Bronchial epithelial cell (primary cell): ENCODE measurements around the gene ADCY3. TPM values are rescaled to one million over a fixed set of nuclear protein-coding genes. Genes with fewer than 3 reads are reported as not detected.

Experiments
- DNase-seq: peaks from one replicate; pipeline ENCODE4 v3.0.0-alpha.2; 2010; ENCODE audit warnings: low read depth
- FAIRE-seq: peaks from 2 replicates; lab custom pipeline; 2011; peaks lifted over from hg19 to GRCh38; lab: Jason Lieb, UNC
- H3K27me3 ChIP-seq: 2 replicates; pipeline ENCODE4 v1.5.1; 2011; ENCODE audit warnings: low read length; ENCODE audit not compliant: control insufficient read depth, insufficient read depth
- H3K36me3 ChIP-seq: 2 replicates; pipeline ENCODE4 v1.5.1; 2011; ENCODE audit warnings: low read length; ENCODE audit not compliant: control insufficient read depth, insufficient read depth
- H3K4me3 ChIP-seq: 2 replicates; pipeline ENCODE4 v1.5.1; 2011; ENCODE audit warnings: mild to moderate bottlenecking, low read depth, low read length, control low read depth
- CTCF ChIP-seq: IDR thresholded peaks from 2 replicates; pipeline ENCODE4 v1.5.1; 2011; ENCODE audit warnings: mild to moderate bottlenecking, moderate library complexity, low read length, control low read depth, inconsistent platforms; ENCODE audit not compliant: insufficient read depth, severe bottlenecking
- total RNA-seq: library from RNA; depleted of rRNA; stranded (reverse); fragments of >200 nt; gene quantifications from 2 replicates; pipeline ENCODE4 v1.2.1, GENCODE V29; 2014

The ADCY3 gene
- total RNA-seq, 1 donor from 2014 or later = 31.1 TPM

- FAIRE-seq (no peak), DNase-seq (no peak)
- Histone ChIP-seq H3K4me3 (no peak overlapping the region), H3K27me3 (no peaks in the 10 kb centered on the region), H3K36me3 (no peaks in the 10 kb centered on the region)
- no peak for TF ChIP-seq CTCF
These were observed 62.3 kb downstream of the ADCY3 start for GRCh38 chr2:24857746-24858145.

DNA sequence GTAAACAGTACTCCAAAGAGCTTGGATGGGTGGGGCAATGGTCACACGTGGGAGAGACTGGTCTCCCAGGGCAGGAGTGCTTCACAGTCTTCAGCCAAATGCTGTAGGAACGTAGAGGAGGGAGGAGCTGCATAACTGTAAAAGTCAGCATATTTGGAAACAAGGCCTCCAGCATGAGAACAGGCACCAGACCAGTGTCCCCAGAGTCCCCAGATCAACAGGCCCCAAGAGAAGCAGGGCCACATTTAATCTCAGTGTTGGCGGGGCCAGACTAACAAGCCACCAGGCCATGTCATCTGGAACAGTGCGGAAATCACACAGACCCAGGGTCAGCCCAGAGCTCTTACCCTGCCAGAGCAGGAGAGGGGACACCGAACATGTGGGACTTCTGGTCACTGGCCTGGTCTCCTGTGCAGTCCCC, 63.2 kb downstream of the ADCY3 start:
- H3K4me3 ChIP-seq = no peak overlapping the region
- H3K36me3 ChIP-seq = no peaks in the 10 kb centered on the region
- FAIRE-seq = no peak
- no peak for TF ChIP-seq CTCF
- H3K27me3 ChIP-seq = no peaks in the 10 kb centered on the region
- DNase-seq = no peak

DNA sequence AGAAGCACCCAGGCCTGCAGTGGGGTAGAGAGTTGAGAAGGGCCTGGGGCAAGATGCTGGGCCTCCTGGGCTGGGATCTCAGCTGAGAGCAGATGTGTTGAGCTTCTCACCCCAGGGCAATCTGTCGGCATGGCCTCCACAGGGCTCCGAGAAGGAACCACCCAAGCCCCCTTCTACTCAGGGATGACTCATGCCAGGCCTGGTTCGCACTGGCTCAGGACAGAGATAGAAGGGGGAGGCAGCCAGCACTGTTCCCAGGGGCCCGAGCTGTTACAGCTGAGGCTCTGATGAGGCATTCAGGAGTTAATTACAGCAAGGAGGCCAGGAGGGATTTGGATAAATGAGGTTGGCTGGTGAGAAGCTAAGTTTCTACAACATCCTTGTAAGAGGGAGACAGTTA, 64.3 kb downstream of the ADCY3 start:
- DNase-seq = no peak
- no peak for TF ChIP-seq CTCF
- FAIRE-seq = no peak
- H3K4me3 ChIP-seq = no peak overlapping the region
- no peaks in the 10 kb centered on the region for H3K36me3 ChIP-seq
- no peaks in the 10 kb centered on the region for H3K27me3 ChIP-seq

- DNase-seq = no peak
- H3K27me3 ChIP-seq = no peaks in the 10 kb centered on the region
- H3K36me3 ChIP-seq = no peaks in the 10 kb centered on the region
- FAIRE-seq = no peak
- H3K4me3 ChIP-seq = no peak overlapping the region
- no peak for TF ChIP-seq CTCF
These were observed 64.9 kb downstream of the ADCY3 start for GRCh38 chr2:24855022-24855622.

GRCh38 chr2:24853996-24854395, 66.0 kb downstream of the ADCY3 start:
- no peak for FAIRE-seq
- Histone ChIP-seq H3K36me3 (no peaks in the 10 kb centered on the region), H3K27me3 (no peaks in the 10 kb centered on the region), H3K4me3 (no peak overlapping the region)
- no peak for DNase-seq
- TF ChIP-seq CTCF = no peak

- FAIRE-seq (no peak), DNase-seq (no peak)
- Histone ChIP-seq H3K36me3 (no peaks in the 10 kb centered on the region), H3K4me3 (no peak overlapping the region), H3K27me3 (no peaks in the 10 kb centered on the region)
- no peak for TF ChIP-seq CTCF
These were observed 67.0 kb downstream of the ADCY3 start for GRCh38 chr2:24853046-24853445.
